Mucosa of rectum (tissue), 2 donors: ENCODE measurements around the gene GPR162.

Experiments used
- H3K27ac ChIP-seq, 2 donors: one replicate each; pipeline ENCODE4 v1.7.0; 2013; ENCODE audit warnings: inconsistent platforms in 2 of 2, low read depth in 2 of 2, low read length in 2 of 2
- H3K27me3 ChIP-seq, 2 donors: one replicate each; pipeline ENCODE4 v1.7.0; 2013; ENCODE audit warnings: low read length in 2 of 2; ENCODE audit not compliant: control insufficient read depth in 2 of 2, insufficient read depth in 2 of 2
- H3K36me3 ChIP-seq, 2 donors: one replicate each; pipeline ENCODE4 v1.7.0; 2013; ENCODE audit warnings: low read length in 2 of 2; ENCODE audit not compliant: control insufficient read depth in 2 of 2, insufficient read depth in 2 of 2
- H3K4me1 ChIP-seq, 2 donors: one replicate each; pipeline ENCODE4 v1.7.0; 2013; ENCODE audit warnings: low read length in 2 of 2, mild to moderate bottlenecking in 1 of 2; ENCODE audit not compliant: control insufficient read depth in 2 of 2, insufficient read depth in 2 of 2
- H3K4me3 ChIP-seq, 2 donors: one replicate each; pipeline ENCODE4 v1.7.0; 2013; ENCODE audit warnings: low read length in 2 of 2
- H3K9ac ChIP-seq, 2 donors: one replicate each; pipeline ENCODE4 v1.7.0; 2013; ENCODE audit warnings: low read length in 2 of 2, low read depth in 1 of 2, mild to moderate bottlenecking in 1 of 2
- H3K9me3 ChIP-seq, 2 donors: one replicate each; pipeline ENCODE4 v1.7.0; 2013; ENCODE audit warnings: low read length in 2 of 2; ENCODE audit not compliant: control insufficient read depth in 2 of 2
- donor health status: healthy.
- donor health status: Normal muscosa, but diverticular disease.

The GPR162 gene

GRCh38 chr12:6778574-6779550 is 42.8 kb upstream of the GPR162 start:
- Histone ChIP-seq H3K27ac (peak overlapping the region; percentile 17 to 68), H3K4me3 (peak overlapping the region; percentile 71), H3K36me3 (no peaks in the 10 kb centered on the region), H3K9me3 (no peaks in the 10 kb centered on the region), H3K4me1 (peaks cover 17 to 19% of the 10 kb centered on the region in 2 donors), H3K9ac (peak overlapping the region in 1 of 2 donors; percentile 51), H3K27me3 (no peaks in the 10 kb centered on the region)

GRCh38 chr12:6779708-6780432 is 41.8 kb upstream of the GPR162 start:
- Histone ChIP-seq H3K4me3 (no peak overlapping the region), H3K9me3 (no peaks in the 10 kb centered on the region), H3K4me1 (peaks cover 17 to 19% of the 10 kb centered on the region in 2 donors), H3K9ac (no peak overlapping the region), H3K27me3 (no peaks in the 10 kb centered on the region), H3K36me3 (no peaks in the 10 kb centered on the region), H3K27ac (no peak overlapping the region)

- H3K27ac ChIP-seq: no peak overlapping the region
- no peaks in the 10 kb centered on the region for H3K27me3 ChIP-seq
- no peaks in the 10 kb centered on the region for H3K9me3 ChIP-seq
- H3K4me1 ChIP-seq: peaks cover 12 to 17% of the 10 kb centered on the region in 2 donors
- H3K36me3 ChIP-seq: no peaks in the 10 kb centered on the region
- H3K9ac ChIP-seq: no peak overlapping the region
- no peak overlapping the region for H3K4me3 ChIP-seq
Observed at GRCh38 chr12:6780573-6780972, 41.0 kb upstream of the GPR162 start.

- Histone ChIP-seq H3K9ac (no peak overlapping the region), H3K27ac (no peak overlapping the region), H3K4me1 (peaks cover 9 to 10% of the 10 kb centered on the region in 2 donors), H3K36me3 (no peaks in the 10 kb centered on the region), H3K27me3 (no peaks in the 10 kb centered on the region), H3K9me3 (no peaks in the 10 kb centered on the region), H3K4me3 (no peak overlapping the region)
Observed at GRCh38 chr12:6782119-6782518, 39.5 kb upstream of the GPR162 start.

- H3K4me1 ChIP-seq: peaks cover 9 to 10% of the 10 kb centered on the region in 2 donors
- no peak overlapping the region for H3K9ac ChIP-seq
- no peaks in the 10 kb centered on the region for H3K36me3 ChIP-seq
- no peaks in the 10 kb centered on the region for H3K27me3 ChIP-seq
- H3K27ac ChIP-seq: no peak overlapping the region
- no peak overlapping the region for H3K4me3 ChIP-seq
- H3K9me3 ChIP-seq: no peaks in the 10 kb centered on the region
Observed at GRCh38 chr12:6782850-6783566, 38.6 kb upstream of the GPR162 start.

- H3K36me3 ChIP-seq: no peaks in the 10 kb centered on the region
- no peaks in the 10 kb centered on the region for H3K9me3 ChIP-seq
- H3K27ac ChIP-seq: no peak overlapping the region
- H3K4me3 ChIP-seq: no peak overlapping the region
- H3K27me3 ChIP-seq: no peaks in the 10 kb centered on the region
- no peak overlapping the region for H3K9ac ChIP-seq
- H3K4me1 ChIP-seq: peaks cover 4 to 5% of the 10 kb centered on the region in 2 donors
Observed at GRCh38 chr12:6783828-6784227, 37.8 kb upstream of the GPR162 start.

GRCh38 chr12:6784296-6784695 is 37.3 kb upstream of the GPR162 start:
- Histone ChIP-seq H3K9me3 (no peaks in the 10 kb centered on the region), H3K9ac (no peak overlapping the region), H3K36me3 (no peaks in the 10 kb centered on the region), H3K4me1 (peaks cover 2 to 4% of the 10 kb centered on the region in 2 donors), H3K27me3 (no peaks in the 10 kb centered on the region), H3K27ac (no peak overlapping the region), H3K4me3 (no peak overlapping the region)

- Histone ChIP-seq H3K27me3 (no peaks in the 10 kb centered on the region), H3K9ac (no peak overlapping the region), H3K4me3 (no peak overlapping the region), H3K4me1 (no peaks in the 10 kb centered on the region), H3K27ac (no peak overlapping the region), H3K36me3 (no peaks in the 10 kb centered on the region), H3K9me3 (no peaks in the 10 kb centered on the region)
Observed at GRCh38 chr12:6784761-6785160, 36.9 kb upstream of the GPR162 start.

GRCh38 chr12:6786416-6787094 is 35.1 kb upstream of the GPR162 start:
- H3K27me3 ChIP-seq: no peaks in the 10 kb centered on the region
- no peak overlapping the region for H3K27ac ChIP-seq
- H3K4me3 ChIP-seq: peak overlapping the region in 1 of 2 donors; percentile 20

More at GRCh38 chr12:6786416-6787094, 35.1 kb upstream of the GPR162 start:
- Histone ChIP-seq H3K4me1 (no peaks in the 10 kb centered on the region), H3K36me3 (no peaks in the 10 kb centered on the region), H3K9ac (peak overlapping the region in 1 of 2 donors; percentile 5), H3K9me3 (no peaks in the 10 kb centered on the region)
